Measurements from ENCODE around the gene TAP1. TPM values are rescaled to one million over a fixed set of nuclear protein-coding genes. Genes with fewer than 3 reads are reported as not detected.

Gene TAP1
- total RNA-seq, 2 experiments from 2014 or later = 91.5 to 93.9 TPM

GRCh38 chr6:32796848-32797776 is 56.4 kb downstream of the TAP1 start:
- POLR2A ChIA-PET = no interaction called here
- Histone ChIP-seq H3K9me3 (ENCODE audit: control insufficient read depth in 1 of 2, insufficient read depth in 1 of 2, low read length in 2 of 2) (peaks cover 0 to 3% of the 10 kb centered on the region in 2 experiments), H3K36me3 (ENCODE audit: insufficient read depth, low read length) (no peaks in the 10 kb centered on the region), H3K27me3 (ENCODE audit: control insufficient read depth in 1 of 2, insufficient read depth in 2 of 2, low read length in 2 of 2) (peaks cover 14 to 21% of the 10 kb centered on the region in 2 experiments), H3K27ac (ENCODE audit: low read depth in 1 of 2, low read length in 2 of 2) (no peak overlapping the region), H3K4me1 (ENCODE audit: insufficient read depth, low read length) (peaks cover 9% of the 10 kb centered on the region), H3K4me3 (ENCODE audit: low read length) (peak overlapping the region; percentile 14)
- Mint-ChIP-seq H3K27ac (no peak overlapping the region), H3K27me3 (peaks cover 65% of the 10 kb centered on the region), H3K4me3 (peak overlapping the region; percentile 40), H3K9me3 (peaks cover 3% of the 10 kb centered on the region), H3K4me1 (ENCODE audit: low read depth) (peaks cover 26% of the 10 kb centered on the region), H3K36me3 (ENCODE audit: low read depth) (no peaks in the 10 kb centered on the region)
- TF ChIP-seq CTCF (IDR thresholded peaks at IDR 0.05) = peak; percentile 97
- intact Hi-C loops (cut with DNase I, micrococcal nuclease) = loop anchor here (1.0 to 10.0 kb wide), 6 partner anchors 70 to 550 kb away; no protein-coding TSS in a partner anchor
- peak; percentile 57 to 88 (median 76) for DNase-seq
- peak; percentile 73 for ATAC-seq (ENCODE audit: poor library complexity)
- CTCF ChIA-PET = interaction anchor here (0.8 to 1.0 kb wide), 1 partner anchor 71 kb away, joined by 3 read pairs; no protein-coding TSS in a partner anchor

Other genes starting within 250 kb of the TAP1 start
- gene HLA-DQA1, start 216.3 kb downstream of the TAP1 start, total RNA-seq = 1 to 10 TPM; 5.9 to 6.9 TPM
- gene HLA-DQB1, start 187.0 kb downstream of the TAP1 start, total RNA-seq = 10 to 100 TPM; 21.5 to 21.7 TPM
- 1 to 10 TPM in 1 of 2 experiments, under 1 TPM in 1; 0.71 to 1.1 TPM for gene HLA-DQA2, start 112.3 kb downstream of the TAP1 start, total RNA-seq
- gene HLA-DQB2, start 90.2 kb downstream of the TAP1 start, total RNA-seq = 1 to 10 TPM; 1.3 to 2.2 TPM
- 1 to 10 TPM; 2.9 to 3.2 TPM for gene HLA-DOB, start 36.7 kb downstream of the TAP1 start, total RNA-seq
- gene TAP2, start 15.0 kb downstream of the TAP1 start, total RNA-seq = 100 to 1,000 TPM; 165 to 171 TPM
- 100 to 1,000 TPM; 120 to 121 TPM for gene PSMB8, start 9.7 kb downstream of the TAP1 start, total RNA-seq
- gene PSMB9, start 488 bp upstream of the TAP1 start, total RNA-seq = 10 to 100 TPM; 37.2 to 38.4 TPM
- gene HLA-DMB, start 87.3 kb upstream of the TAP1 start, total RNA-seq = 1 to 10 TPM; 4.6 to 6.0 TPM
- 10 to 100 TPM; 14.4 to 16.5 TPM for gene HLA-DMA, start 99.4 kb upstream of the TAP1 start, total RNA-seq
- gene BRD2, start 114.9 kb upstream of the TAP1 start, total RNA-seq = 100 to 1,000 TPM; 340 to 378 TPM
- gene HLA-DOA, start 155.9 kb upstream of the TAP1 start, total RNA-seq = 1 to 10 TPM; 5.9 to 6.1 TPM
- 10 to 100 TPM; 19.4 to 19.9 TPM for gene HLA-DPA1, start 219.9 kb upstream of the TAP1 start, total RNA-seq
- gene HLA-DPB1, start 222.3 kb upstream of the TAP1 start, total RNA-seq = 10 to 100 TPM; 29.0 to 31.7 TPM

All from CD4-positive, alpha-beta T cell (primary cell).